ENCODE results near the gene TMX1. TPM values are rescaled to one million over a fixed set of nuclear protein-coding genes. Genes with fewer than 3 reads are reported as not detected.

Gene TMX1
- total and polyA plus RNA-seq, 2 of the 8 experiments (the other 6 are each of a cell fraction or from before 2014, with no cell fraction given): 26.6 to 84.0 TPM

GRCh38 chr14:51293149-51293911 is 53.3 kb downstream of the TMX1 start (continued):
- TF ChIP-seq, protein P1, sequence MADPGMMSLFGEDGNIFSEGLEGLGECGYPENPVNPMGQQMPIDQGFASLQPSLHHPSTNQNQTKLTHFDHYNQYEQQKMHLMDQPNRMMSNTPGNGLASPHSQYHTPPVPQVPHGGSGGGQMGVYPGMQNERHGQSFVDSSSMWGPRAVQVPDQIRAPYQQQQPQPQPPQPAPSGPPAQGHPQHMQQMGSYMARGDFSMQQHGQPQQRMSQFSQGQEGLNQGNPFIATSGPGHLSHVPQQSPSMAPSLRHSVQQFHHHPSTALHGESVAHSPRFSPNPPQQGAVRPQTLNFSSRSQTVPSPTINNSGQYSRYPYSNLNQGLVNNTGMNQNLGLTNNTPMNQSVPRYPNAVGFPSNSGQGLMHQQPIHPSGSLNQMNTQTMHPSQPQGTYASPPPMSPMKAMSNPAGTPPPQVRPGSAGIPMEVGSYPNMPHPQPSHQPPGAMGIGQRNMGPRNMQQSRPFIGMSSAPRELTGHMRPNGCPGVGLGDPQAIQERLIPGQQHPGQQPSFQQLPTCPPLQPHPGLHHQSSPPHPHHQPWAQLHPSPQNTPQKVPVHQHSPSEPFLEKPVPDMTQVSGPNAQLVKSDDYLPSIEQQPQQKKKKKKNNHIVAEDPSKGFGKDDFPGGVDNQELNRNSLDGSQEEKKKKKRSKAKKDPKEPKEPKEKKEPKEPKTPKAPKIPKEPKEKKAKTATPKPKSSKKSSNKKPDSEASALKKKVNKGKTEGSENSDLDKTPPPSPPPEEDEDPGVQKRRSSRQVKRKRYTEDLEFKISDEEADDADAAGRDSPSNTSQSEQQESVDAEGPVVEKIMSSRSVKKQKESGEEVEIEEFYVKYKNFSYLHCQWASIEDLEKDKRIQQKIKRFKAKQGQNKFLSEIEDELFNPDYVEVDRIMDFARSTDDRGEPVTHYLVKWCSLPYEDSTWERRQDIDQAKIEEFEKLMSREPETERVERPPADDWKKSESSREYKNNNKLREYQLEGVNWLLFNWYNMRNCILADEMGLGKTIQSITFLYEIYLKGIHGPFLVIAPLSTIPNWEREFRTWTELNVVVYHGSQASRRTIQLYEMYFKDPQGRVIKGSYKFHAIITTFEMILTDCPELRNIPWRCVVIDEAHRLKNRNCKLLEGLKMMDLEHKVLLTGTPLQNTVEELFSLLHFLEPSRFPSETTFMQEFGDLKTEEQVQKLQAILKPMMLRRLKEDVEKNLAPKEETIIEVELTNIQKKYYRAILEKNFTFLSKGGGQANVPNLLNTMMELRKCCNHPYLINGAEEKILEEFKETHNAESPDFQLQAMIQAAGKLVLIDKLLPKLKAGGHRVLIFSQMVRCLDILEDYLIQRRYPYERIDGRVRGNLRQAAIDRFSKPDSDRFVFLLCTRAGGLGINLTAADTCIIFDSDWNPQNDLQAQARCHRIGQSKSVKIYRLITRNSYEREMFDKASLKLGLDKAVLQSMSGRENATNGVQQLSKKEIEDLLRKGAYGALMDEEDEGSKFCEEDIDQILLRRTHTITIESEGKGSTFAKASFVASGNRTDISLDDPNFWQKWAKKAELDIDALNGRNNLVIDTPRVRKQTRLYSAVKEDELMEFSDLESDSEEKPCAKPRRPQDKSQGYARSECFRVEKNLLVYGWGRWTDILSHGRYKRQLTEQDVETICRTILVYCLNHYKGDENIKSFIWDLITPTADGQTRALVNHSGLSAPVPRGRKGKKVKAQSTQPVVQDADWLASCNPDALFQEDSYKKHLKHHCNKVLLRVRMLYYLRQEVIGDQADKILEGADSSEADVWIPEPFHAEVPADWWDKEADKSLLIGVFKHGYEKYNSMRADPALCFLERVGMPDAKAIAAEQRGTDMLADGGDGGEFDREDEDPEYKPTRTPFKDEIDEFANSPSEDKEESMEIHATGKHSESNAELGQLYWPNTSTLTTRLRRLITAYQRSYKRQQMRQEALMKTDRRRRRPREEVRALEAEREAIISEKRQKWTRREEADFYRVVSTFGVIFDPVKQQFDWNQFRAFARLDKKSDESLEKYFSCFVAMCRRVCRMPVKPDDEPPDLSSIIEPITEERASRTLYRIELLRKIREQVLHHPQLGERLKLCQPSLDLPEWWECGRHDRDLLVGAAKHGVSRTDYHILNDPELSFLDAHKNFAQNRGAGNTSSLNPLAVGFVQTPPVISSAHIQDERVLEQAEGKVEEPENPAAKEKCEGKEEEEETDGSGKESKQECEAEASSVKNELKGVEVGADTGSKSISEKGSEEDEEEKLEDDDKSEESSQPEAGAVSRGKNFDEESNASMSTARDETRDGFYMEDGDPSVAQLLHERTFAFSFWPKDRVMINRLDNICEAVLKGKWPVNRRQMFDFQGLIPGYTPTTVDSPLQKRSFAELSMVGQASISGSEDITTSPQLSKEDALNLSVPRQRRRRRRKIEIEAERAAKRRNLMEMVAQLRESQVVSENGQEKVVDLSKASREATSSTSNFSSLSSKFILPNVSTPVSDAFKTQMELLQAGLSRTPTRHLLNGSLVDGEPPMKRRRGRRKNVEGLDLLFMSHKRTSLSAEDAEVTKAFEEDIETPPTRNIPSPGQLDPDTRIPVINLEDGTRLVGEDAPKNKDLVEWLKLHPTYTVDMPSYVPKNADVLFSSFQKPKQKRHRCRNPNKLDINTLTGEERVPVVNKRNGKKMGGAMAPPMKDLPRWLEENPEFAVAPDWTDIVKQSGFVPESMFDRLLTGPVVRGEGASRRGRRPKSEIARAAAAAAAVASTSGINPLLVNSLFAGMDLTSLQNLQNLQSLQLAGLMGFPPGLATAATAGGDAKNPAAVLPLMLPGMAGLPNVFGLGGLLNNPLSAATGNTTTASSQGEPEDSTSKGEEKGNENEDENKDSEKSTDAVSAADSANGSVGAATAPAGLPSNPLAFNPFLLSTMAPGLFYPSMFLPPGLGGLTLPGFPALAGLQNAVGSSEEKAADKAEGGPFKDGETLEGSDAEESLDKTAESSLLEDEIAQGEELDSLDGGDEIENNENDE (IDR thresholded peaks at IDR 0.05; ENCODE audit: insufficient replicate concordance, low read length): no peak
- TF ChIP-seq RBBP5 (IDR thresholded peaks at IDR 0.05; ENCODE audit: borderline replicate concordance, low read depth, low read length) (no peak), HDAC6 (IDR thresholded peaks at IDR 0.05; ENCODE audit: low read depth, low read length) (no peak), POLR2AphosphoS5 (IDR thresholded peaks at IDR 0.05; ENCODE audit: low read depth, low read length) (no peak), SP2 (IDR thresholded peaks at IDR 0.05; ENCODE audit: low read length) (no peak), CHD1 (IDR thresholded peaks at IDR 0.05; ENCODE audit: low read depth, low read length) (no peak), CTBP2 (IDR thresholded peaks at IDR 0.05; ENCODE audit: borderline replicate concordance, insufficient read depth, insufficient read length, low read length) (no peak), JUN (IDR thresholded peaks at IDR 0.05; ENCODE audit: low read depth, low read length) (no peak), TAF1 (IDR thresholded peaks at IDR 0.05; ENCODE audit: low read depth, low read length) (no peak), SIX5 (IDR thresholded peaks at IDR 0.05; ENCODE audit: low read depth, low read length) (no peak), SUZ12 (IDR thresholded peaks at IDR 0.05; ENCODE audit: low read length) (no peak)

Data from H1 (cell line).